ENCODE results near the gene PPP2R5C. TPM values are rescaled to one million over a fixed set of nuclear protein-coding genes. Genes with fewer than 3 reads are reported as not detected.

PPP2R5C gene
- total and polyA plus RNA-seq, 2 of the 4 experiments (the other 2 are of a cell fraction): 65.9 to 78.7 TPM

DNA sequence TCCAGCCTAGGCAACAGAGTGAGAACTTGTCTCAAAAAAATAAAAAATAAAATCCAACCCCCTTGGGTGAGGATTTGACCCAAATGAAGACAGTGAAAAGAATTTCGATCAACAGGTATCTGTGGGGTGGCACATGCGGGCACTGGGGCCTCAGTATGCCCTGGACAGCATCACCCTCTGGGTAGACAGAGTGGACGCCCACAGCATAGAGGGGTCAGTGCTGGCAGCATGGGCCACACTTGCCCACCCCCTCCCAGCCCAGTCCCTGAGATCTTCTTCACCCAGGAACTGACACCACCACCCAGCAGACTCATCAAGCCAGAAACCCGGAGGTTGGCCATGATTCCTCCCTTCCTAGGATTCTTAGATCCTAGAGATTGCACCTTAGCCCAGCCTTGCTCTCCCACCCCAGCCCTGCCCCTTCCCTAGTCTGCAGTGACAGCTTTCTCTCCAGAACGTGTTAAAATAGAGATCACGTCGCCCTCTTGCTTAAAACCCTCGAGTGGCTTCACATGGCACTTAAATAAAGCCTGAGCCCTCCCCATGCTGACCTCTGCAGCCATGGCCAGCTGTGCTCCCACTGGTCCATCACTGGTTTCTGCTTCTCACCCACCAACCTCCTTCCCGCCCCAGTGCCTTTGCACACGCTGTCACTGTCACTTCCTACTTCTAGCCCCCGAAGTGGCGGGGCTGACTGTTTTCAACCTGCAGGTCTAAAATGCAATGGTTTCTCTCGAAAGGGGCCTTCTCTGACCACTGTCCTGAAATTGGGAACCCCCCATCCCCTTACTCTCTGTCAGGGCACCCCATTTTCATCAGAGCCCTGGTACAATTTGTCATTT is 176.6 kb downstream of the PPP2R5C start:
- intact Hi-C loops (cut with micrococcal nuclease): no loop called here
- POLR2A ChIA-PET (ENCODE audit: unreplicated experiment): no interaction called here
- no peak overlapping the region for H2AK9ac ChIP-seq (replicated peaks; ENCODE audit: low read depth, low read length, poor library complexity)
- no peaks in the 10 kb centered on the region for H3K79me1 ChIP-seq (ENCODE audit: low read depth in 1 of 2, low read length in 2 of 2)
- H3K9me1 ChIP-seq (ENCODE audit: insufficient read depth, low read length): no peaks in the 10 kb centered on the region; the same call in 1 of the 2 replicates
- no peak overlapping the region for H2AK5ac ChIP-seq (ENCODE audit: low read depth, low read length)
- CTCF ChIA-PET: no interaction called here
- no peaks in the 10 kb centered on the region for H3K4me1 ChIP-seq (ENCODE audit: control insufficient read depth, insufficient read depth, low read length)
- no peak overlapping the region for H2BK15ac ChIP-seq (ENCODE audit: low read depth, low read length)
- in situ Hi-C loops (cut with MboI; ENCODE audit: low sequenced_read_pairs): no loop called here
- no peaks in the 10 kb centered on the region for H3K36me3 ChIP-seq (ENCODE audit: control insufficient read depth, insufficient read depth, low read length)
- no peak overlapping the region for H3K18ac ChIP-seq (ENCODE audit: low read depth, low read length)
- H2BK5ac ChIP-seq (ENCODE audit: low read depth, low read length, poor library complexity, severe bottlenecking): no peak overlapping the region
- no peaks in the 10 kb centered on the region for H3K9me3 ChIP-seq (ENCODE audit: control insufficient read depth, insufficient read depth, low read length)
- H3K4me2 ChIP-seq (ENCODE audit: low read depth, low read length): no peak overlapping the region
- no peak overlapping the region for H4K8ac ChIP-seq (ENCODE audit: low read depth in 2 of 2, low read length in 2 of 2)
- no peak overlapping the region for H3K4ac ChIP-seq (ENCODE audit: low read depth, low read length)
- DNase-seq (no peak), ATAC-seq (ENCODE audit: low read depth) (no peak)
- dilution Hi-C loops (cut with HindIII; ENCODE audit: low sequenced_read_pairs, unreplicated experiment): no loop called here
- no peak overlapping the region for H3K56ac ChIP-seq (ENCODE audit: extremely low read depth, insufficient read depth, low read length)
- H3K27ac ChIP-seq (ENCODE audit: insufficient read depth, low read length): no peak overlapping the region
- no peak overlapping the region for H3K23ac ChIP-seq (ENCODE audit: low read depth, low read length)
- no peaks in the 10 kb centered on the region; the same call in 1 of the 2 replicates for H3K27me3 ChIP-seq (ENCODE audit: control insufficient read depth, insufficient read depth, low read length)
- no peaks in the 10 kb centered on the region for H4K20me1 ChIP-seq (ENCODE audit: insufficient read depth, low read length)
- H3K14ac ChIP-seq (replicated peaks; ENCODE audit: low read depth, low read length): no peak overlapping the region
- no peak overlapping the region for H3K9ac ChIP-seq (ENCODE audit: low read depth, low read length)
- no peak overlapping the region for H2BK120ac ChIP-seq (ENCODE audit: low read depth, low read length)
- no peak overlapping the region for H2BK20ac ChIP-seq (ENCODE audit: low read depth, low read length)
- H2AFZ ChIP-seq (replicated peaks; ENCODE audit: low read length, poor library complexity): peak overlapping the region; percentile 13
- WGBS, 2 experiments (ENCODE audit: extremely low coverage in 2 of 2, insufficient read length in 1 of 2): 59% methylated on average over 11 of the region's 13 CpGs; no CpG with 5 or more reads in 1 of the 2 experiments
- H3K4me3 ChIP-seq (ENCODE audit: insufficient read depth, low read depth, low read length): no peak overlapping the region
- H4K5ac ChIP-seq (ENCODE audit: low read depth, low read length): no peak overlapping the region
- no peak overlapping the region for H4K91ac ChIP-seq (ENCODE audit: insufficient read depth, low read depth, low read length)
- BruUV-seq (replicated peaks): no TSS peak
- TF ChIP-seq RFX5 (IDR thresholded peaks at IDR 0.05; ENCODE audit: low read depth, low read length): no peak
- no peak for TF ChIP-seq NFE2L2 (IDR thresholded peaks at IDR 0.05; ENCODE audit: low read depth, low read length)
- no peak for TF ChIP-seq RAD21 (IDR thresholded peaks at IDR 0.05; ENCODE audit: low read length)
- no peak for TF ChIP-seq MAZ (IDR thresholded peaks at IDR 0.05; ENCODE audit: borderline replicate concordance, low read depth, low read length)
- TF ChIP-seq MXI1 (IDR thresholded peaks at IDR 0.05; ENCODE audit: borderline replicate concordance, low read depth, low read length): no peak
- TF ChIP-seq, protein P1, sequence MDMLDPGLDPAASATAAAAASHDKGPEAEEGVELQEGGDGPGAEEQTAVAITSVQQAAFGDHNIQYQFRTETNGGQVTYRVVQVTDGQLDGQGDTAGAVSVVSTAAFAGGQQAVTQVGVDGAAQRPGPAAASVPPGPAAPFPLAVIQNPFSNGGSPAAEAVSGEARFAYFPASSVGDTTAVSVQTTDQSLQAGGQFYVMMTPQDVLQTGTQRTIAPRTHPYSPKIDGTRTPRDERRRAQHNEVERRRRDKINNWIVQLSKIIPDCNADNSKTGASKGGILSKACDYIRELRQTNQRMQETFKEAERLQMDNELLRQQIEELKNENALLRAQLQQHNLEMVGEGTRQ (IDR thresholded peaks at IDR 0.05; ENCODE audit: low read depth, low read length): no peak
- no peak for TF ChIP-seq RCOR1 (IDR thresholded peaks at IDR 0.05; ENCODE audit: insufficient replicate concordance, low read length)
- TF ChIP-seq, protein P2, sequence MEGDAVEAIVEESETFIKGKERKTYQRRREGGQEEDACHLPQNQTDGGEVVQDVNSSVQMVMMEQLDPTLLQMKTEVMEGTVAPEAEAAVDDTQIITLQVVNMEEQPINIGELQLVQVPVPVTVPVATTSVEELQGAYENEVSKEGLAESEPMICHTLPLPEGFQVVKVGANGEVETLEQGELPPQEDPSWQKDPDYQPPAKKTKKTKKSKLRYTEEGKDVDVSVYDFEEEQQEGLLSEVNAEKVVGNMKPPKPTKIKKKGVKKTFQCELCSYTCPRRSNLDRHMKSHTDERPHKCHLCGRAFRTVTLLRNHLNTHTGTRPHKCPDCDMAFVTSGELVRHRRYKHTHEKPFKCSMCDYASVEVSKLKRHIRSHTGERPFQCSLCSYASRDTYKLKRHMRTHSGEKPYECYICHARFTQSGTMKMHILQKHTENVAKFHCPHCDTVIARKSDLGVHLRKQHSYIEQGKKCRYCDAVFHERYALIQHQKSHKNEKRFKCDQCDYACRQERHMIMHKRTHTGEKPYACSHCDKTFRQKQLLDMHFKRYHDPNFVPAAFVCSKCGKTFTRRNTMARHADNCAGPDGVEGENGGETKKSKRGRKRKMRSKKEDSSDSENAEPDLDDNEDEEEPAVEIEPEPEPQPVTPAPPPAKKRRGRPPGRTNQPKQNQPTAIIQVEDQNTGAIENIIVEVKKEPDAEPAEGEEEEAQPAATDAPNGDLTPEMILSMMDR (conservative IDR thresholded peaks at IDR 0.05; ENCODE audit: low read depth, low read length): no peak
- no peak for TF ChIP-seq CHD1 (IDR thresholded peaks at IDR 0.05; ENCODE audit: low read depth, low read length)
- TF ChIP-seq POLR2A (IDR thresholded peaks at IDR 0.05; ENCODE audit: low read depth, low read length): no peak
- TF ChIP-seq, protein P3, sequence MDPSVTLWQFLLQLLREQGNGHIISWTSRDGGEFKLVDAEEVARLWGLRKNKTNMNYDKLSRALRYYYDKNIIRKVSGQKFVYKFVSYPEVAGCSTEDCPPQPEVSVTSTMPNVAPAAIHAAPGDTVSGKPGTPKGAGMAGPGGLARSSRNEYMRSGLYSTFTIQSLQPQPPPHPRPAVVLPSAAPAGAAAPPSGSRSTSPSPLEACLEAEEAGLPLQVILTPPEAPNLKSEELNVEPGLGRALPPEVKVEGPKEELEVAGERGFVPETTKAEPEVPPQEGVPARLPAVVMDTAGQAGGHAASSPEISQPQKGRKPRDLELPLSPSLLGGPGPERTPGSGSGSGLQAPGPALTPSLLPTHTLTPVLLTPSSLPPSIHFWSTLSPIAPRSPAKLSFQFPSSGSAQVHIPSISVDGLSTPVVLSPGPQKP (IDR thresholded peaks at IDR 0.05; ENCODE audit: borderline replicate concordance, low read depth, low read length): no peak
- no peak for TF ChIP-seq SMC3 (IDR thresholded peaks at IDR 0.05; ENCODE audit: low read depth, low read length)
- TF ChIP-seq BHLHE40 (IDR thresholded peaks at IDR 0.05; ENCODE audit: low read depth, low read length): no peak
- no peak for TF ChIP-seq MAFK (IDR thresholded peaks at IDR 0.05; ENCODE audit: low read depth, low read length)
- no peak for TF ChIP-seq FOS (IDR thresholded peaks at IDR 0.05; ENCODE audit: low read depth, low read length)
